Medulla oblongata (tissue), 1 donor: ENCODE data around the gene REN.

ENCODE experiments used
- DNase-seq: peaks from one replicate; pipeline ENCODE4 v3.0.0-alpha.2; 2015; ENCODE audit errors: extremely low spot score

The REN gene

DNA sequence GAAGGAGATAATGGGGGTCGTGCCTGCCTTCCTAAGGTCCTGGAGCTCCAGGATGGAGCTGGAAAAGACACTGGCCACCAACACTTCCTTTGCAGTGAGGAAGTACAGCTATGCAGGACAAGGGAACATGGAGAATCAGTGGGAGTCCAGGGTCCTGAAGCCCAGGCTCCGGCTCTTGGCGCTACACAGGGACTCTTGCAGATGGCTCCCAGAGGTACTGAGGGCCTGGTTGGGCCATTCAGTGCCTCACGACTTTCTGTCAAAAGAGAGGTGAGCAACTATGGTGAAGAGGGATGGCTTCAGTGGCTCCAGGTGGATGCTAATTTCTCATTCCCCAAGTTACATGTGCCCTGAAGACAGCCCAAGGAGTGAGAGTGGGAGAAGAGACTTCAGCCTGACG, 12.5 kb downstream of the REN start:
- DNase-seq, result no peak

DNA sequence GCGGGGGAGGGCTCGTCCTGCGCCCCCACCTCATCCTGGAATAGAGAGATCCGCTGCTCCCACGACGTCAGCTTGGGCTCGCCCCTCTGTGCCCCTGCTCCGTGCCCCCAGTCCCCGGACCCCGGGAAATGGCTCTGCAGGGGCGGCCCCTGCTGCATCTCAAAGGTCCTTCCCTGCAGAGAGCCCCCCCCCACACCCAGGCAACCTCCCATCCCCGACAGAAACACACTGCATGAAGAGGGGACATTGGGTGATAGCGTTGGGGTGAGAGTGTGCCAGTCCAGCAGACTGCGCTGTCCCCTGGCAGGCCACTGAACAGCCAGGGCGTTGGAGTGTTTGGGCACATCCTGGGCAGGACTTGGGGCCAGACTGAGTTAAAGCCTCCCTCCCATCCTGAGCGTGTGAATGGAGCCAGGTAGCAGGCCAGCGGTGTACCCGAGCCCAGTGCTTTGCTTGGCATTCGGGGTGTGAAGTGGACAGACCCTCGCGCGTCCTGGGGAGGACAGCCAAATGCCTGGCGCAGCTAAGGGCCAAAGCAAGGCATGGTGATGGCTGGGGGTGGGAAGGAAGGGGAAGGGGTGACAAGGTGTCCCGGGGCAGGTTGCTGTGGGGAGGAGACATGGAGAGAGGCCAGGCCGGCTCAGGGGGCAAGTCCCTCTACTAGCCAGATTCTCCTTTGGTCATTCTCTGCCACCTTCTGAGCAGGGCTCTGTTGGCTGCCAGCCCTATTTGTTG, 13.7 kb downstream of the REN start:
- DNase-seq, result no peak

DNA sequence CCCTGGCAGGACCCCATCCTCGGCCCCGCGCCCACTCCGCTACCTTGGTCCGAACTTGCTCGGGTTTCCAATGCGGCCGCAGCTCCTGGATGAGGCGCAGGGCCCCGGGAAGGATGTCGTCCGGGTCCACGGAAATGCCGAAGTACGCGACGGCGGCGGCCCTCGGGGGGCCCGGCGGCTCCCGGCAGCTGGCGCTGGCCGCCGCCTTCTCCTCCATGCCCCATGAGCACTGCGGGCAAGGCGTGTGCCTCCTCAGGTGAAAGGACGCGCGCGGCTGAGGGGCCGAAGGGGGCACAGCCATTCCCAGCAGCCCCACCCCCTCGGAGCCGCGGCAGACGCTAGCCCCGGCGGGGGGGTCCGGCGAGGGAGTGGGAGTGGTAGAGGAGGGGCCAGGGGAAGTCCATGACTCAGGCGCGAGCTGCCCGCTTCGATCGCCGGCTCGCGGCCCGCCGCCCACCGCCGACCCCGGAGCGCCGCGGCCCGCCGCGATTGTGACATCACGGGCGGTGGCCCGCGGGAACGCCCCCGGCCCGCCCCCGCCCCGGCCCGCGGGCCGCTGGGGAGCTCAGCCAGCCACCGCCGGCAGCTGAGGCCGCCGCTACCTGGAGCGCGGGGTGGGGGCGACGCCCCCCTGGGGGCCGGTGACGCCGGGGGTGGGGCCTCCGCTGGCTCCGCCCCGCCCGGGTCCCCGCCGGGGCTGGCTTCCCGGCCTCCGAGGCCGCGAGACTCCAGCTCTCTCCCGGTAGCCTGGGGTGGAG, 14.4 kb downstream of the REN start, which contains the start of gene ETNK2:
Gene ETNK2 (minus strand): TSS at position 493 of the 758 bp plus-strand sequence. CDS start 192 bp downstream, at position 301.
- DNase-seq, result no peak

DNA sequence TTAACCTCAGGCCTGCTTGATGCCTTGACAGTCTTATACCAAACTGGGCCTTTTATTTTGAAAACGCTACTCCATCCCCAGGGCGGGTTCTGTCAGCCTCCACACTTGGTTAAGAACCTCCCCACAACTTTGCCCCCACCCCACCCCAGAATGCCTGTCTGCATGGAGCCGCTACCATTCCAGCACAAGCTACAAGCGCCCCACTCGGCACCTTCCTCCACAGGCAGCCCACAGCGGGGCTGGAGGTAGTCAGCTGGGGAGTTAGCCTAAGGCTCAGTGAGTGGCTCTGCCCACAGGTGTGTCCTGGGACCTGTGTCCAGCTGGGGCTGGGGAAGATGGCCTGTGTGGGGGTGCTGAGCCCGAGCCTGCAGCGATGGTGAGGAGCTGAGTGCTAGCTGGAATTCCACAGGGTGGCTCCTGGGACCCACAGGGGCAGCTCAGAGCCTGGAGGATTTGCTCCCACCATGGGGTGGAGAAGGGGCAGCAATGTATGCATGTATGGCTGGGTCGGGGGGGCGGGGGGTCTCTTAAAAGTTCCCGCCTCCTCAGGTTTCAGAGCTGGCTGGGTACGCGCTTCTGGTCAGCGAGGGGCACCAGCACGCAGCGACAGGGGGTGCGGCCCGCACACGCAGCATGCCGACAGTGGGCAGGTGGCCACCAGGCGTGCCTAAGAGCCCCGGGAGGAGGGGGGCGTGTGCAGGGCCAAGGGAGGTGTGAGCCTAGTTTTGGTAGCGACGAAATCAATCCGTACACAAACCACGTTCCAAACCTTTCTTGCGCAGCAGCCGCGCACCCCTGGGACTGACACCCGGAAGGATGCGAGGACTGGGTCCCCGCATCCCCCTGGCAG, 15.2 kb downstream of the REN start:
- DNase-seq, result no peak

DNA sequence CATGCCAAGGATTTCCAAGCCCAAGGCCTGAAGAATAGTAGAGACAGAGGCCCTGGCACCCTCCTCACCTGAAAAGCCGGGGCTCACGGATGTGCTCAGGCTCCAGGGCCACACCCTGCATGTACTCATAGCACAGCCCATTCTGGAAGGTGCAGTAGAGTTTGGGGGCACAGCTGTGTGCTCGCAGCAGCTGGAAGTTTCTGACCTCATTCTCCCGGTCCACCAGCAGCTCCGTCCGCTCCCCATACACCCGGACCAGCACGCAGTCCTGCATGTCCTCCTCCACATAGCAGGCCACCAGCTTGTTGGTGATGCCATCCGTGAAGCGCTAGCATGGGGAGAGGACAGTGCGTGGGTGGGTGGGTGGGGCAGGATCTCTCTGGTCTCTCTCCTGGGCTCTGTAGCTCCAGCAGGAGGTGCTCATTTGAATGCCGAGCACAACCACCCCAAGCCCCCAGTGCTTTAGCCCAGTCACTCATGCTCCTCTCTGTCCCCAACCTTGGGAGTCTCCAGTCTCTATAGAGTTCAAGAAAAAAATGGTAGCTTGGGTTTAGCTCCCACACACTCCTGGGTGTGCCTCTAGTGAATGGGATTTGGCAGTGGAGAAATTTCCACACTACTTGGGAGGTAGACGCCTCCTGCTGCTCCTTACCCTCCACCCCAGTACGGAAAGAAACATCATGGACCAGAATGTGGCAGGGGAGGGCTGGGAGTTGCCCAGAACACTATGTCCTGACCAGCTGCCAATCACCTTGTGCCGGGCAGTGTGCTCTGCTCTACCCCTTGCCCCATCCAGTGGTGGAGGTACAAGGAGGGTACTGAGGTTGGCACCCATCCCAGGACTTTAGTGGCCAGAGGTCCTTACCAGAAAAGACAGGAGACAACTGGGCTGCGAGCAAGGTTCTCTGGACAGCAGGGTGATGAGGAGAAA, 16.2 kb downstream of the REN start:
- no peak for DNase-seq

DNA sequence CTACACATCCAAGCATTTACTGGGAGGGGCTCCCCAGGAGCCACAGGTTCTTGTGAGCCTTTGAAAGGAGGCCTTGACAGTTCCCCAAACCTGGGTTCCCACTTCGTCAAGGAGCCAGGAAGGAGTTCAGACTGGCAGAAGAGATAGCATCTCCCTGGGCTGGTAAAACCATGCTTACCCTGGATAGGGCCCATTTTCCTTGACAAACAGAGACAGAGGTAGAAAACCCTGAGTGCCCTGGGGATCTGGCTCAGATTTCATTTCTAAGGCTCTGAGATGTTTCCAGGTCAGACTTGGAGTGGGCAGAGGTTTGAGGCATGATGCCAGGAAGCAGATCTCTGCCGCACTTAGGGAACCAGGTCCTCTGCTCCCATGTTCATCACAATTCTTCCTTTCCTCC, 17.0 kb downstream of the REN start:
- no peak for DNase-seq

DNA sequence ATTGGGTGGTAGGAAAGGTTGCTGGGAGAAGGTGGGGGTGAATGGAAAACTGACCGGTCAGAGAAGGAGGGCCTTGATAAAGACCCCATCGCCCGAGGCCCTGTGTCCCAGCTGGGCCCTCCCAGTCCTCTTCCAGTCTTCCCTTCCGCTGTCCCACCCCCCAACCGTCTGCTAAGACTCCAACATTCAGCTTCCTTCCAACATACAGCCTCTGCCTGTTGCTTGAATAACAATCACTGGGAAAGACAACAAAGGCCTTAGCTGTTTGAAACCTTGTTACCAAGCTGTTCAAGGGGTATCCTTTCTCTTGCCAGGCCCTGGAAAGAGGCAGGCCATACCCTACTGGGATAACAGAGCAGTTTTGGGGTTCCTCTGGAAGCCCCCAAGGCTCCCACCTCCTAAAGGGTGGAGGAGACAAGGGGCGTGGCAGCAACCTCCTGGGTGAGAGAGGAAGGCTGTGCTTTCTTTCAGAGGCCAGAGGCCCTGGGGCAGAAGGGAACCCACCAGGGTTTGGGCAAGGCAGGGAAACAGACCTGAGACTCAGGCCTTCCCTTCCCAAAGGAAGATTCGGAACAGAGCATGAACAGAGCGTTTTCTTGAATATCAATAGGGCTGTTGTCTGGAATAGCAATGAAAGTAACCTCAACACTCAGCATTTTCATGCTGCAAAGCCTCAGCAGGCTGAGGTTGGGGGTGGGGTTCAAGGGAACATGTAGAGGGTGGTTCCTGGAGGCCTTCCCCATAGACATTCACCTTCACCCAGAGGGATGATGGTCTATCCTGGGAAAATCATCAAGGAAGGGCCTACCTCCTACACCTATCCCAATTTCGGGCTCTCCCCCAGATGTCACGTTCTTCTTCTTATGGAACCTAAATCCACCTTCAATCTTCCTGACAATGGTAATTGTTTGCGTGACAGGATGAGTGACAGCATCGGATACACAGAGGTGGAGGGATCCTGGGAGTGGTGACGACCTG, 18.4 kb downstream of the REN start:
- DNase-seq, result no peak

DNA sequence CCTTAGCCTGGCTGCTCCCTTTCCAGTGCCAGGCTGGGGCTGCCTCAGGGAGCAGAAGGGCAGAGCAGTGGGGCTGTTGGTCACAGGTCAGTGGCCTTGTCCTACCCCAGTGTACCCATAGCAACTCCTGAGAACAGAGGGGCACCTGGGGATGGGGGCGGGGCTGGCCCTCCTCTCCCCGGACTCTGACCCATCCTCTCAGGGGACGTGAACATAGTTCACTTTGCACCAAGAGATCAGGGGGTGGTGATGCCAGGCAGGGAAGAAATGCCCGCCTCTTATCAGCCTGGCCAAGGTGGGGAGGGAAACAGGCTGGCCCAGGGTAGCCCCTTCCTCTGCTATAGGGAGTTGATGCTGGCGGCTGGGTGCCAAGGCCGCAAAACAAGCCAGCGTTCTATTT, 19.2 kb downstream of the REN start:
- no peak for DNase-seq

DNA sequence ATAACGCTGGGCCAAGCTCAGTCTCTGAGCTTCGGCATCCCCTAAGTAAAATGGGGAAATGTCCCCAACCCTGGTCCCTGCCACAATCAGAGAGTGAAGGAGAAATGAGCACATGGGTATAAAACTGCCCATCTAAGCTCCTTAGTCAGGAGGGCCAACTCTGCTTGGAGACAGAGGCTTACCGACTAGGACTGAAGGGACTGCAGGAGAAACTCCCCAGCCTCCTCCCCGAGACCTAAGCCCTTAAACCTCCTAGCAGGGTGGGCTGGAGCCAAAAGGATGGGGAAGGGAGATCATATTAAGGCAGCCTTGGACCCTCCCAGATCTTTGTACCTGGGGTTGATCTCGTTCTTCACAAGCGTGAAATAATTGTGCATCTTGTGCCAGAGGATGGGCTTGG, 19.8 kb downstream of the REN start:
- DNase-seq, result no peak

DNA sequence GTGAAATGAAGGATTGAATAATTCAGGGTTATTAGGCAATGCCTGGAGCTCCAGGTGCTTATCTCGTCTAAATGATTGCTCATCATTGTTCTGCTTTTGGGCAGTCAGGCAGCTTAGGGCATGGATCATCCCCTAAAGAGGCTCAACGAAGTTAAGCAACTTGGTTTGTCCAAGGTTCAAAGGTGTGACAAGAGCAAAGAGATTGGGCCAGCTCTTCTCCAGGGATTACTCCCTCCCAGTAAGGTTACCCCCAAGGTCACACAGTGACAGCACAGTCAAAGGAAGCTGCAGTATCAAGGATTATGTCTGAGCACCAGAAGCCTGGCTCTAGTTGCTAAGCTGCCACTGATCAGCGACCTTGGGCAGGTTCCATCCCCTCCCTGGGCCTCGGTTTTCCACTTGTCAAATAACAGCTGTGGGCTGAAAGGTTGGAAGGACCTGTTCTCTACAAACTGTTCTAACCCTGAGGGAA, 21.1 kb downstream of the REN start:
- DNase-seq, result no peak

DNA sequence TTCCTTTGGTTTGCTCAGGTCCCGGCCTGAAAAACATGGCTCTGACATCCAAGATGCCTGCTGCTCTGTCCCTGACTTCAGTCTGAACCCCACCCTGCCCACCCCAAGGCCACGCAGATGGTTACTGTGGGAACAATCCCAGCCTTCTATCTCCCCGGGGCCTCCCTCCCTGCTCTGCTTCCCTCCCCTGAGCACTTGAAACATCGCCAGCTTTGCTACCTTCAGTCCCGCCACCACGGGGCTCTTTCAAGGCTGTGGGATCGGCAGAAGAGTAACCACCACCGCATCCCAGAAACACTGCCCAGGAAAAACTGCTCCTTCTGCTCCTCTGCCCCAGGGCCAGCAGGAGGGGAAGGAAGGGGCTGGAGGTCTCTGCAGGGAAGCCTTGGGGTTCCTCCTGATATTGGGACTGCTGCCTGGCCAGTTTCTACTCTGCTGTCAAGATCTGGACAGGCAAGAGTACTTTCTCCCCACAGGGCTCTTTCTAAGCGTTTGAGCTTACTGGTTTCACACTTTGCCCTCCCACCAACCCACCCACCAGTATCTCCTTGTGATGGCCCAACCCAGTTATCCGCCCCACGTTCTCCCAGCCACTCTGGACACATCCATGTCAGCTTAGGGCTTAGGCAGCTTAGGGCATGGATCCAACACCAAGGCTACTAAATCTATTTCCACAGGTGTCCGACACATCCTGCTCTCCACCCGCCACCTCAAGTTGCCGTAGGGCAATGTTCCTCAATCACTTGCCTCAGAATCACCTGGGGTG, 22.7 kb downstream of the REN start:
- DNase-seq, result no peak

DNA sequence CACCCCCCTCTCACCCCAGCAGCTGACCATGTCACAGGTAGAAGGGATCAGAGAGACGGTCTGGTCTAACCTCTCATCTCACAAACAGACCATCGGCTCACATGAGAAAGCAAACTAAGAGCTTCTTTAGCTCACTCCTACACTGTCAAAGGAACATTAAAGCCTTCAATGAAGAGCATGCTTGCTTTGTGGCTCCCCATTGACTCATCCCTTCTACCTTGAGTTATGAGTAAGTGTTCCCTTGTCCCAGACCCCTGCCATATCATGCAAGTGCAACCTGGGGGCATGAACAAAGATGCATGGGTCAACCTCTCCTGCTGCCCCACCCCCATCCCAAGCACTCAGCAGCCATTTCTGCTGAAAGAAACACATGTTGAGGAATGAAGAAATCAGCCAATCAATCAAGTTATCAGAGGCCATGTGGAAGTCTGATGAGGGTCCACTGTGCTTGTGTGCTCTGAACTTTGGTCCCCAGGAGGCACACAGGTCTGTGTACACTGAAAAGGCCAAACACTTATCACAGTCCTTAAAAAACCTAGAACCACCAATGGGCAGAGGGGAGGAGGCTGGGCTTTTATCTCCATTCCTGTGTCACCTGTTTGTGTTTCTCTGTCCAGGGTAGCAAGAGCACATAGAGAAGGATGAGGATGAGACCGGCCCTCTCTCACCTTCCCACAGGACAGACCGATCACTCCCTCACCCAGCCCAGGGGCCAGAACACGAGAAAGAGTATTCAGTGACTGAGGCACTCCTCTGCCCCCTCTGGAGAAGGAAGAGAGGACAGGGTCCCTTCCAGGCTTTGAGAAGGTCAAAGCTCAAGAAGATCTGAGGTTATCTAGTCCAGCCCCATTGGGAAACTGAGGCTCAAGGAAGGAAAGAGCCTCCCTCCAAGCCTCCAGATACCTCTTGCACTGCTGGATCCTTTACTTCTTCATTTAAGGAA, 23.8 kb downstream of the REN start:
- DNase-seq, result no peak

DNA sequence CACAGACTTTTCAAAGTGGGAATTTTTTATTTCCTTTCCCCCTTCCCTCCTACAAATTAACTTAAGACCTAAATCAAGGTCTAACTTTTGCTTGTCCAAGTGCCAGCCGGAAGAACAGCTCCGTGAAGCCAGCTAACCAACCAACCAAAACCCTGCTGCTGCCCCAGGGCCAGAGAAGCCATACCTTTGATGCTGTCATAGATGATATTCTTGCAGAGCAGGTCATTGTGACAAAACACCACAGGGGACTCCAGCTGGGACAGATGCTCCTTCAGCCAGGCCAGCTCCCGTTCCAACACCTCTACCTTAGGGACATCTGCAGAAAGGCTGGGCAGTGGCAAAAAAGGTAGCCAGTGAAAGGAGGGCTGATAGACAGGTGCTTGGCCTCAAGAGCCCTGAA, 25.0 kb downstream of the REN start:
- no peak for DNase-seq

DNA sequence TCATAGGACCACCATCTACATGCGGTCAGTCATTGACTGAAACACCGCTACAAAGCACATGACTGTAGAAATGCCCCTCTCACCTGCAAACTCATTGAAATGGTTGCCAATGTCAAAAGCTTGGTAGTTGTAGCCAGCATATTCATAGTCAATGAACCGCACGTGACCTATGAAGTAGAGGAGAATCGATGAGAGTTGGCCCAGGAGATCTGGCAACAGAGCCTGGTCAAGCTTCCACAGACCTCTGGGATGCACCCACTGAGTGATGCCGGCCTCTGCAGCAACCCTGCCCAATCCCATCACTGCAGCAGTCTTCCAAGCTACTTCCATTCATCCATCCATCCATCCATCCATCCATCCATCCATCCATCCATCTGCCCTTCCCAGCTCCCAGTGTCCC, 26.2 kb downstream of the REN start:
- DNase-seq, result no peak

DNA sequence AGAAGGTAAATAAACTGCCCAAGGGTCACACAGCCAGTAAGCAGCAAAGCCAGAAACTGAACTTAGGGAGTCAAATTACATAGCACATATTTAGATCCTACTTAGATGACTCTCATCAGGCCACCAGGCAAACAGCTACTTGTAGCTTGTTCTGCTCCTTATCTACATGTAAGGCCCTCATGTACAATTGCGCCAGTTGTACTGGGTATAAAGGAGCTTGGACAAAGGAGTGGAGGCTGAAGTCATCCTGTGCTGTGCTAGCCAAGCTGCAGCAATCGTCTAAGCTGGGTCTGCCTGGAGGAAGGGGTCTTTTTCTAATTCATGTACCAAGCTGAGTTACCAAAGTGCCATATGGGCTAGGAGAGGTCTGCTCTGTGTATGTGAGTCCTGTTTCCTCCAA, 27.0 kb downstream of the REN start:
- DNase-seq, result no peak

DNA sequence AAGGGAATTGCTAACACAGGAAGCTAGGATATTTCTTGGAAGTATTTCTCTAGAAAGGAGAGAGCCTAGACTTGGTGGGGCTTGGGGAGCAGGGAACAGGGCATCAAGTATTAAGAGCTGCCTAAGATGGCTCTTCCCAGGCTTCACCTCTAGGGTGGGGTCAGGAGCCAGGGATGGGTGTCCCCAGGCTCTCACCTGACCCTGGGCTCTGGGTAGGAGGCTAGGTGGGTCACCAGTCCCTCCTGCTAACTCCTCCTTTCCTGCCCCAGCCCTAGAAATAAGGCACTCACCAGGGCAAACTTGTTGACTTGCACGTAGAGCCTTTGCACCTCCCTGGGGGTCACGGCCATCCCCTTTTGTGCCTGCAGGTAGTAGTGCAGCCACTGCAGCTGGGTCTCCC, 29.3 kb downstream of the REN start:
- DNase-seq, result no peak

DNA sequence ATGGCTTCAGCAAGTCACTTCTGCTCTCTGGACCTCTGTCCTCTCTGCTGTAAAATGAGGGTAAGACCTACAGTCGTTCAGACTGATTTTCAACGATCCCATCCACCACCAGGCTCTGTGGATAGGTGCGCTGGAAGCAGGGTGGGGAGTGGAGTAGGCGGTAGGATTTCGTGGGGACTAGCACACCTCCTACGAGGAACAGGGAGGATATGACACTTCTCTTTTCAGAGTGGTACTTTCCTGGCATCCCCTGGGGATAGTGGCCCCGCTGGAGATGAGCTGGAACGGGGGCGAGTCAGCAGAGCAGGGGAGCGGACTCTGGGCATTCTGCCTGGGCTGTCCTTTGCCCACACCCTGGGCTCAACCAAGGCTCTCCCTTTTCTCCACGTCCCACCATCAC, 32.0 kb downstream of the REN start:
- no peak for DNase-seq

DNA sequence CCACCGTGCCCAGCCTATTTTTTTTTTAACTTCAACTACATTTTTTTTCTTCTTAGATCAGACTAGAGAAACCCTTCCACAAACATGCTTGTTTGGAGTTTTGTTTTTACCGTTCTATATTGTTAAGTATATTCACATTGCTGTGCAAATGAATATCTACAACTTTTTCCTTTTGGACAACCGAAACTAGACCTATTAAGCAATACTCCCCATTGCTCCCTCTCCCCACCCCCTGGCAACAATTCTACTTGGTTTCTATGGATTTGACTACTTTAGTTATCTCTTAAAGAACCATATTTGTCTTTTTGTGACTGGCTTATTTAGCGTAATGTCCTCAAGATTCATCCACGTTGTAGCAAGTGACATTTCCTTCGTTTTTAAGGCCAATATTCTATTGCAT, 33.4 kb downstream of the REN start:
- DNase-seq, result no peak
